Measurements from ENCODE around the gene TASP1.
"Not testable (repeated sequence)": the region's sequence is repeated elsewhere in the genome, so short reads cannot be mapped to it uniquely, and the experiment has no call there.

TASP1 gene

GRCh38 chr20:13389115-13389514 is 249.6 kb downstream of the TASP1 start:
- no peak for DNase-seq

- no peak for DNase-seq
Observed at GRCh38 chr20:13384132-13384531, 254.6 kb downstream of the TASP1 start.

GRCh38 chr20:13382786-13383185 is 255.9 kb downstream of the TASP1 start:
- no peak for DNase-seq

GRCh38 chr20:13380497-13381229 is 258.1 kb downstream of the TASP1 start:
- not testable (repeated sequence) for DNase-seq

GRCh38 chr20:13373400-13373799 is 265.3 kb downstream of the TASP1 start:
- DNase-seq = no peak

- no peak for DNase-seq
Observed at GRCh38 chr20:13364278-13365170, 274.2 kb downstream of the TASP1 start.

GRCh38 chr20:13363473-13363872 is 275.3 kb downstream of the TASP1 start:
- DNase-seq = no peak

GRCh38 chr20:13362165-13362564 is 276.6 kb downstream of the TASP1 start:
- not testable (repeated sequence) for DNase-seq

- DNase-seq = not testable (repeated sequence)
Observed at GRCh38 chr20:13358936-13359335, 279.8 kb downstream of the TASP1 start.

GRCh38 chr20:13357782-13358181 is 280.9 kb downstream of the TASP1 start:
- DNase-seq = not testable (repeated sequence)

GRCh38 chr20:13356591-13356990 is 282.1 kb downstream of the TASP1 start:
- DNase-seq = no peak

GRCh38 chr20:13355941-13356486 is 282.7 kb downstream of the TASP1 start:
- DNase-seq = no peak

GRCh38 chr20:13355411-13355810 is 283.3 kb downstream of the TASP1 start:
- DNase-seq = no peak

GRCh38 chr20:13353261-13353945 is 285.3 kb downstream of the TASP1 start:
- DNase-seq = no peak

GRCh38 chr20:13349235-13349604 is 289.5 kb downstream of the TASP1 start:
- DNase-seq = no peak

GRCh38 chr20:13348311-13349234 is 290.2 kb downstream of the TASP1 start:
- DNase-seq = no peak

- no peak for DNase-seq
Observed at GRCh38 chr20:13344671-13345070, 294.1 kb downstream of the TASP1 start.

GRCh38 chr20:13342469-13343242 is 296.1 kb downstream of the TASP1 start:
- no peak for DNase-seq

GRCh38 chr20:13341737-13342393 is 296.9 kb downstream of the TASP1 start:
- DNase-seq = no peak

GRCh38 chr20:13340088-13340487 is 298.6 kb downstream of the TASP1 start:
- DNase-seq = no peak

Measured in fibroblast of upper back skin (primary cell).